ENCODE measurements around the gene IGFL2.

DNA sequence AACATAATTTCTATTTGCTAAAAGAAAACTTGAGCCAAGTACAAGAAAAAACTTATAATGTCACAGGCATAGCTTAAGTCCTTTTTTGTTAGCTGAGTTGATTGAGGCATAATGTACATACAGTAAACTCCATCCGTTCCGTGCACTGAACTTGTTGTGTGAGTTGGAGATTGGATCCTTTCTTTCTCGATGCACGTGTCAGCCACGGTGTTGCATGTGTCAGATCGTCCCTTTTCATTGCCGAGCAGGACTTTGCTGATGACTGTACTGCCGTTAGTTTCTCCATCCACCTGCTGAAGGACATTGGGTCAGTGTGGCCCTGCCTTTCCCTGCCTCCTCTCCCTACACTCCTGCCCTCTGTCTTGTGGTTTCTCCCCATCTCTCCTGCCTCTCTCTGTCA is 34.4 kb downstream of the IGFL2 start:
- no peak for TF ChIP-seq CTCF (conservative IDR thresholded peaks at IDR 0.05; ENCODE audit: low read length)
- TF ChIP-seq EZH2phosphoT487 (IDR thresholded peaks at IDR 0.05; ENCODE audit: borderline replicate concordance, low read depth, low read length): no peak

Data from OCI-LY7 (cell line).